HCT116 (cell line): ENCODE measurements around the gene EEPD1. TPM values are rescaled to one million over a fixed set of nuclear protein-coding genes. Genes with fewer than 3 reads are reported as not detected.

Experiments used
- ATAC-seq: fragments of 200-7000 bp; cut with Tn5 transposase; 2 replicates; pipeline ENCODE4 v1.9.1; 2020; ENCODE audit warnings: mild to moderate bottlenecking, moderate library complexity
- BruUV-seq: library from RNA; stranded (reverse); fragments of 400-500 nt; replicated peaks from 2 replicates; lab custom pipeline; 2021; lab: Mats Ljungman, UMichigan
- CTCF ChIA-PET: fragments of 300-600 bp; sonication (Branson Sonifier 250); formaldehyde crosslinking; loops from one replicate; lab custom pipeline; 2021; ENCODE audit warnings: antibody characterized with exemption; lab: Charles Lee
- POLR2A ChIA-PET: fragments of 300-600, 350-600 bp; sonication (Branson Sonifier 250); formaldehyde crosslinking; loops from one replicate; lab custom pipeline; 2021; ENCODE audit warnings: antibody characterized with exemption; lab: Charles Lee
- RAD21 ChIA-PET, 2 experiments: fragments of 300-600 bp; sonication (Branson Sonifier 250); formaldehyde crosslinking; loops; one replicate each; lab custom pipeline; 2023; ENCODE audit warnings: low total read pairs in 2 of 2; ENCODE audit not compliant: uncharacterized antibody in 2 of 2, unreplicated experiment in 2 of 2, low non-redundant PET in 1 of 2; lab: Charles Lee
- DNase-seq: peaks from one replicate; pipeline ENCODE4 v3.0.0-alpha.2; 2010; ENCODE audit warnings: low read depth, low spot score
- H2AFZ ChIP-seq: fragments of 200-600 bp; shearing (Covaris generic), sonication (generic); 2 replicates; pipeline ENCODE4 v1.6.1; 2017; ENCODE audit warnings: low read depth, mixed run types, mixed read lengths, antibody characterized with exemption, low read length; ENCODE audit not compliant: poor library complexity, severe bottlenecking
- H3K27ac ChIP-seq: 2 replicates; pipeline ENCODE4 v1.5.1; 2012; ENCODE audit warnings: low read depth, low read length
- H3K27me3 ChIP-seq: fragments of 200-600 bp; sonication (generic); 2 replicates; pipeline ENCODE4 v1.6.1; 2016; ENCODE audit warnings: mixed run types, low read length, mixed read lengths; ENCODE audit not compliant: insufficient read depth
- H3K36me3 ChIP-seq, 2 experiments: fragments of 200-500 bp in 1 of 2; fragments of 200-600 bp in 1 of 2; sonication (Bioruptor generic) in 1 of 2; sonication (generic) in 1 of 2; 2 replicates each; pipeline versions ENCODE4 v1.5.1 to v1.6.1; 2014 to 2016; ENCODE audit warnings: low read length in 2 of 2, inconsistent platforms in 1 of 2, mixed read lengths in 1 of 2, mixed run types in 1 of 2; ENCODE audit not compliant: insufficient read depth in 2 of 2, control insufficient read depth in 1 of 2
- H3K4me1 ChIP-seq, 2 experiments: fragments of 200-600 bp in 1 of 2; sonication (generic) in 1 of 2; 2 replicates each; pipeline versions ENCODE4 v1.5.1 to v1.6.1; 2012 to 2017; ENCODE audit warnings: low read length in 2 of 2, inconsistent platforms in 1 of 2, mild to moderate bottlenecking in 1 of 2, mixed read lengths in 1 of 2, mixed run types in 1 of 2, moderate library complexity in 1 of 2; ENCODE audit not compliant: insufficient read depth in 2 of 2, control insufficient read depth in 1 of 2
- H3K4me2 ChIP-seq: fragments of 200-600 bp; sonication (generic); 2 replicates; pipeline ENCODE4 v1.6.1; 2017; ENCODE audit warnings: mixed run types, low read length, mixed read lengths
- H3K4me3 ChIP-seq, 2 experiments: fragments of 200-600 bp in 1 of 2; sonication (generic) in 1 of 2; replicated peaks in 1 of 2; 2 replicates each; pipeline ENCODE4 v1.5.1; 2011 to 2016; ENCODE audit warnings: low read length in 2 of 2, control low read depth in 1 of 2, low read depth in 1 of 2, mild to moderate bottlenecking in 1 of 2, mixed read lengths in 1 of 2, mixed run types in 1 of 2
- H3K79me2 ChIP-seq: fragments of 200-600 bp; sonication (generic); 2 replicates; pipeline ENCODE4 v1.6.1; 2017; ENCODE audit warnings: mild to moderate bottlenecking, mixed run types, low read length, moderate library complexity, mixed read lengths; ENCODE audit not compliant: insufficient read depth
- H3K9ac ChIP-seq: fragments of 200-600 bp; sonication (generic); 2 replicates; pipeline ENCODE4 v1.6.1; 2016; ENCODE audit warnings: low read length, mixed read lengths
- H3K9me2 ChIP-seq: fragments of 200-600 bp; sonication (generic), shearing (Covaris generic); 2 replicates; pipeline ENCODE4 v1.6.1; 2017; ENCODE audit warnings: mixed run types, mild to moderate bottlenecking, moderate library complexity; ENCODE audit not compliant: insufficient read depth
- H3K9me3 ChIP-seq, 2 experiments: fragments of 200-500 bp in 1 of 2; fragments of 200-600 bp in 1 of 2; sonication (Bioruptor generic) in 1 of 2; sonication (generic) in 1 of 2; 2 replicates each; pipeline ENCODE4 v1.6.1; 2014 to 2017; ENCODE audit warnings: low read length in 2 of 2, mixed read lengths in 2 of 2, inconsistent platforms in 1 of 2, low read depth in 1 of 2, mild to moderate bottlenecking in 1 of 2, mixed run types in 1 of 2, moderate library complexity in 1 of 2; ENCODE audit not compliant: control insufficient read depth in 1 of 2, insufficient read depth in 1 of 2
- H4K20me1 ChIP-seq: fragments of 200-600 bp; sonication (generic), shearing (Covaris generic); 2 replicates; pipeline ENCODE4 v1.6.1; 2017; ENCODE audit warnings: mixed run types, mild to moderate bottlenecking, moderate library complexity; ENCODE audit not compliant: insufficient read depth
- ATF3 ChIP-seq: IDR thresholded peaks from 2 replicates; pipeline ENCODE4 v1.6.1; 2012
- CTCF ChIP-seq, 3 experiments: fragments of 200-600 bp in 1 of 3; sonication (generic) in 1 of 3; IDR thresholded peaks in 2 of 3; conservative IDR thresholded peaks in 1 of 3; 2 replicates each; pipeline ENCODE4 v1.5.1; 2012 to 2017; ENCODE audit warnings: low read depth in 2 of 3, low read length in 2 of 3, antibody characterized with exemption in 1 of 3, borderline replicate concordance in 1 of 3, control low read depth in 1 of 3, mild to moderate bottlenecking in 1 of 3, mixed read lengths in 1 of 3, mixed run types in 1 of 3, moderate library complexity in 1 of 3; ENCODE audit not compliant: insufficient read depth in 1 of 3
- EGR1 ChIP-seq: IDR thresholded peaks from 2 replicates; pipeline ENCODE4 v1.6.1; 2012; ENCODE audit warnings: low read depth
- ELF1 ChIP-seq: IDR thresholded peaks from 2 replicates; pipeline ENCODE4 v1.6.1; 2012; ENCODE audit warnings: low read depth, borderline replicate concordance
- EZH2 ChIP-seq: fragments of 200-600 bp; sonication (generic); IDR thresholded peaks from 2 replicates; pipeline ENCODE4 v1.6.1; 2017; ENCODE audit warnings: antibody characterized with exemption, mixed run types
- EZH2phosphoT487 ChIP-seq: fragments of 200-600 bp; IDR thresholded peaks from 2 replicates; pipeline ENCODE4 v1.6.1; 2018; ENCODE audit warnings: antibody characterized with exemption, borderline replicate concordance
- JUND ChIP-seq: IDR thresholded peaks from 2 replicates; pipeline ENCODE4 v1.6.1; 2012
- MAX ChIP-seq: IDR thresholded peaks from 2 replicates; pipeline ENCODE4 v1.6.1; 2012
- POLR2A ChIP-seq: IDR thresholded peaks from 2 replicates; pipeline ENCODE4 v1.7.0; 2011; ENCODE audit warnings: borderline replicate concordance; ENCODE audit not compliant: insufficient read depth, insufficient read length; ENCODE audit errors: extremely low read depth
- POLR2AphosphoS5 ChIP-seq: IDR thresholded peaks from 2 replicates; pipeline ENCODE4 v1.6.1; 2011; ENCODE audit warnings: mild to moderate bottlenecking, low read depth, low read length, moderate library complexity
- RAD21 ChIP-seq: IDR thresholded peaks from 2 replicates; pipeline ENCODE4 v1.6.1; 2012; ENCODE audit warnings: low read depth, mild to moderate bottlenecking
- REST ChIP-seq: IDR thresholded peaks from 2 replicates; pipeline ENCODE4 v1.6.1; 2012; ENCODE audit warnings: low read depth
- SIN3A ChIP-seq: IDR thresholded peaks from 2 replicates; pipeline ENCODE4 v1.6.1; 2012; ENCODE audit warnings: low read depth
- SP1 ChIP-seq: IDR thresholded peaks from 2 replicates; pipeline ENCODE4 v1.6.1; 2012; ENCODE audit warnings: low read depth
- TCF7L2 ChIP-seq: IDR thresholded peaks from 2 replicates; pipeline ENCODE4 v1.7.0; 2011; ENCODE audit warnings: borderline replicate concordance, inconsistent platforms; ENCODE audit not compliant: insufficient read depth, insufficient read length; ENCODE audit errors: extremely low read depth
- YY1 ChIP-seq: IDR thresholded peaks from 2 replicates; pipeline ENCODE4 v1.6.1; 2011; ENCODE audit warnings: low read length, low read depth, moderate library complexity, mild to moderate bottlenecking; ENCODE audit not compliant: insufficient replicate concordance; ENCODE audit errors: extremely low read depth
- ZBTB33 ChIP-seq: IDR thresholded peaks from 2 replicates; pipeline ENCODE4 v1.6.1; 2011; ENCODE audit warnings: mild to moderate bottlenecking, low read length, moderate library complexity; ENCODE audit not compliant: insufficient replicate concordance; ENCODE audit errors: extremely low read depth
- ZFX ChIP-seq: fragments of 450-650 bp; IDR thresholded peaks from 2 replicates; pipeline ENCODE4 v1.6.1; 2017
- ZNF274 ChIP-seq: fragments of 200-500 bp; sonication (Bioruptor generic); IDR thresholded peaks from 2 replicates; pipeline ENCODE4 v1.6.1; 2014; ENCODE audit warnings: mild to moderate bottlenecking, low read depth, low read length, inconsistent platforms
- intact Hi-C: fragments of 100-400 bp; cut with micrococcal nuclease; formaldehyde crosslinking; loops from 2 replicates; pipeline ENCODE4 v1.10.0; 2022
- total RNA-seq: library from RNA; stranded (reverse); gene quantifications from one replicate; pipeline ENCODE4 v1.2.1, GENCODE V29; 2021; ENCODE audit not compliant: unreplicated experiment

Gene EEPD1
- total RNA-seq, 1 experiment from 2014 or later = 4.2 TPM

- H3K79me2 ChIP-seq = no peaks in the 10 kb centered on the region
- H3K9ac ChIP-seq = no peak overlapping the region
- no peaks in the 10 kb centered on the region for H3K9me3 ChIP-seq
- H3K27me3 ChIP-seq = no peaks in the 10 kb centered on the region
- H3K36me3 ChIP-seq = no peaks in the 10 kb centered on the region
- BruUV-seq = no TSS peak
- CTCF ChIA-PET = no interaction called here
- intact Hi-C loops = no loop called here
- DNase-seq = no peak
- no peak overlapping the region for H2AFZ ChIP-seq
- H3K4me3 ChIP-seq = no peak overlapping the region
- no peak for ATAC-seq
- RAD21 ChIA-PET = no interaction called here
- no peak overlapping the region for H3K4me2 ChIP-seq
- H3K4me1 ChIP-seq = peaks cover 7 to 15% of the 10 kb centered on the region in 2 experiments
- no peak overlapping the region for H3K27ac ChIP-seq
- POLR2A ChIA-PET = no interaction called here
- H3K9me2 ChIP-seq = no peaks in the 10 kb centered on the region
- H4K20me1 ChIP-seq = no peaks in the 10 kb centered on the region; the same call in 1 of the 2 replicates
- TF ChIP-seq JUND (no peak), YY1 (no peak), EGR1 (no peak), ELF1 (no peak), POLR2AphosphoS5 (no peak), ZBTB33 (no peak), MAX (no peak), SP1 (no peak), REST (no peak), TCF7L2 (no peak), SIN3A (no peak), ZNF274 (no peak), POLR2A (no peak), EZH2phosphoT487 (no peak), RAD21 (no peak), ATF3 (no peak), EZH2 (no peak), ZFX (no peak), CTCF (IDR thresholded peaks at IDR 0.05 in 2 of 3, conservative IDR thresholded peaks at IDR 0.05 in 1 of 3; ENCODE audit: borderline replicate concordance in 1 of 3, insufficient read depth in 1 of 3, low read depth in 2 of 3, low read length in 2 of 3) (no peak)
Measured at GRCh38 chr7:36297364-36298009, 144.4 kb downstream of the EEPD1 start.
